GM18498 (cell line): ENCODE data around the gene IPO13.
A peak's percentile ranks its signal among the peaks of the same experiment; 100 is the strongest.

ENCODE experiments used
- ATAC-seq: cut with Tn5 transposase; IDR thresholded peaks from one replicate; pipeline ENCODE4 v1.9.1; 2021; ENCODE audit warnings: mild to moderate bottlenecking, moderate library complexity; ENCODE audit not compliant: unreplicated experiment

Gene IPO13

DNA sequence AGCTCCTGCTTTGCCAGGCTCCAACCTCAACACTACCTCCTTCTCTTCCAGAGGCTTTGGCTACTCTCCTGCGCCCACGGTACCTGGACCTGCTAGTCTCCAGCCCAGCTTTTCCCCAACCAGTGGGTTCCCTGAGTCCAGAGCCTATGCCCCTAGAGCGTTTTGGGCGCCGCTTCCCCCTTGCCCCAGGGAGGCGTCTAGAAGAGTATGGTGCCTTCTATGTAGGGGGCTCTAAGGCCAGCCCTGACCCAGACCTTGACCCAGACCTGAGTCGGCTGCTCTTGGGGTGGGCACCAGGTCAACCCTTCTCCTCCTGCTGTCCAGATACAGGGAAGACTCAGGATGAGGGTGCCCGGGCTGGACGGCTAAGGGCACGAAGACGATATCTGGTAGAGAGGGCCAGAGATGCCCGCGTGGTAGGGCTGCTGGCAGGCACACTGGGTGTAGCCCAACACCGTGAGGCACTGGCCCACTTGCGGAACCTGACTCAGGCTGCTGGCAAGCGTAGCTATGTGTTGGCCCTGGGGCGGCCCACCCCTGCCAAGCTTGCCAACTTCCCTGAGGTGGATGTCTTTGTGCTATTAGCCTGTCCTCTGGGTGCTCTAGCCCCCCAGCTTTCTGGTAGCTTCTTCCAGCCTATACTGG lies 24.7 kb downstream of the IPO13 start:
- no peak for ATAC-seq

- ATAC-seq: no peak
Measured at GRCh38 chr1:43973981-43974442, 27.3 kb downstream of the IPO13 start.

- ATAC-seq: peak; percentile 71
Measured at GRCh38 chr1:43974443-43975248, 27.9 kb downstream of the IPO13 start, which contains the start of gene ATP6V0B. TSS of gene ATP6V0B (plus strand) at chr1:43974960. CDS start at chr1:43975041, 81 bp downstream.

DNA sequence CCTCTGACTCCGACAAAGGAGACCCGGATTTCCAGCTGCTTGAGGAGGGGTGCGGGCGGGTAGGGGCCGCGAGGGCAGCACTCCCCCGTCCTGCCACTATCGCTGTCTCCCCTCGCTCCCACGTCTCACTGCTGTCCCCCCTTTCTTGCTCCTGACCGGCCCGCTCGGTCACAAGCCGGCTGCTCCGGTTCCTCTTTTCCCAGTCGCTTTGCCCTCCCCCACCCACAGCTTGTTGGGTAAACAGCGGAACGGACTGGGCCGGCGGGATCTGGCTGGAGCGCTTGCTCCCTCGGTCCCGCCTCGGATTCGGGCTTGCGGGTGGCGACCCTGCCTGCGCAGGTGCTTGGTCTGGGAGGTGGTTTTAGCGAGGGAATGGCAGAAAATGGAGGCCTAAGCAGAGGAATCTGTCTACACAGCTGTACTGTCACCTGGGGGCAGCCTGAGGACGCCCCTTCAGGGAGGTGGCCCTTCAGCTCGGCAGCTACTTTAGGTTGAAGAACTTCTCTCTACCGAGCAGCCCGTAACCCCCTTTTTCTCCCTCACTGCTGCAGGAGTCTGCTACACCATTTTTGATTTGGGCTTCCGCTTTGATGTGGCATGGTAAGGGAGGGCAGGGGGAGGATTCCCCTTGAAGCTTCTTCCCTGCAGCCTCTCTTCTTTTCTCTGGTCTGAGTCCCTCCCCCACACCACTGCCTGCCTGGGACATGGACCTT lies 28.7 kb downstream of the IPO13 start:
- ATAC-seq: no peak

DNA sequence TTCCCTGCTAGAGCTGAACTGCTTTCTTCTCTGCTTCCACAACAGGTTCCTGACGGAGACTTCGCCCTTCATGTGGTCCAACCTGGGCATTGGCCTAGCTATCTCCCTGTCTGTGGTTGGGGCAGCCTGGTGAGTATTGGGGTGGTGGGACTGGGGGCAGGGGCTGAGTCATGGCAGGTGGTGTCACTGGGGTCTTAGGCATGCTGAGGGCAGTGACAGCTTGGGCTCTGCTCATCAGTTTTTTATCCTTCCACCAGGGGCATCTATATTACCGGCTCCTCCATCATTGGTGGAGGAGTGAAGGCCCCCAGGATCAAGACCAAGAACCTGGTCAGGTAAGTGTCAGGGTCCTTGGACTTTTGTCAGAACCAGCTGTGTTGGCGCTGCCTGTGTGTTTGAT lies 29.3 kb downstream of the IPO13 start:
- no peak for ATAC-seq

- ATAC-seq: no peak
Measured at GRCh38 chr1:43976890-43977289, 30.1 kb downstream of the IPO13 start.

GRCh38 chr1:43977376-43978263 lies 30.9 kb downstream of the IPO13 start:
- no peak for ATAC-seq

DNA sequence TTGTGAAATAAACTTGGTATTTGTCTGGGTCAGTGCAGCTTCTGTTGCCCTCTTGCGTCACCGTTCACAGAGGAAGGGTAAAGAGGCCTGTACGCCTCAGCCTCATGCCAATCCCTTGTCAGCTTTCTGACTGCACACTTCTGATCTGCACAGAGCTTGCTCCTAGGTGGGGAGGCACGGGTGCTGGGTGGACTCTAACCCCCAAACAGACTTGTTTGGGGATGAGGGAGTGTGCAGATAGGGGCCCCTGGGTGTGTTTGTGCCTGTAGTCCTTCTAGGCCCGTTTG lies 31.5 kb downstream of the IPO13 start:
- no peak for ATAC-seq

- no peak for ATAC-seq
Measured at GRCh38 chr1:43978551-43979260, 32.0 kb downstream of the IPO13 start, which contains the start of gene B4GALT2. TSS of gene B4GALT2 (plus strand) at chr1:43979210. CDS start at chr1:43981161, 1,951 bp downstream.

- ATAC-seq: no peak
Measured at GRCh38 chr1:43979261-43979527, 32.4 kb downstream of the IPO13 start.

GRCh38 chr1:43979528-43980254 lies 32.9 kb downstream of the IPO13 start:
- ATAC-seq: no peak

- no peak for ATAC-seq
Measured at GRCh38 chr1:43980255-43981134, 33.7 kb downstream of the IPO13 start.

DNA sequence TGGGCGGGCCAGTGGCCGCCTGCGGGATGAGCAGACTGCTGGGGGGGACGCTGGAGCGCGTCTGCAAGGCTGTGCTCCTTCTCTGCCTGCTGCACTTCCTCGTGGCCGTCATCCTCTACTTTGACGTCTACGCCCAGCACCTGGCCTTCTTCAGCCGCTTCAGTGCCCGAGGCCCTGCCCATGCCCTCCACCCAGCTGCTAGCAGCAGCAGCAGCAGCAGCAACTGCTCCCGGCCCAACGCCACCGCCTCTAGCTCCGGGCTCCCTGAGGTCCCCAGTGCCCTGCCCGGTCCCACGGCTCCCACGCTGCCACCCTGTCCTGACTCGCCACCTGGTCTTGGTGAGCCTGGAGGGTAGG lies 34.4 kb downstream of the IPO13 start:
- no peak for ATAC-seq

GRCh38 chr1:43981636-43982035 lies 34.9 kb downstream of the IPO13 start:
- no peak for ATAC-seq

GRCh38 chr1:43982241-43982640 lies 35.5 kb downstream of the IPO13 start:
- ATAC-seq: no peak

GRCh38 chr1:43982808-43983207 lies 36.1 kb downstream of the IPO13 start:
- ATAC-seq: no peak

- no peak for ATAC-seq
Measured at GRCh38 chr1:43983253-43983899, 36.6 kb downstream of the IPO13 start.

DNA sequence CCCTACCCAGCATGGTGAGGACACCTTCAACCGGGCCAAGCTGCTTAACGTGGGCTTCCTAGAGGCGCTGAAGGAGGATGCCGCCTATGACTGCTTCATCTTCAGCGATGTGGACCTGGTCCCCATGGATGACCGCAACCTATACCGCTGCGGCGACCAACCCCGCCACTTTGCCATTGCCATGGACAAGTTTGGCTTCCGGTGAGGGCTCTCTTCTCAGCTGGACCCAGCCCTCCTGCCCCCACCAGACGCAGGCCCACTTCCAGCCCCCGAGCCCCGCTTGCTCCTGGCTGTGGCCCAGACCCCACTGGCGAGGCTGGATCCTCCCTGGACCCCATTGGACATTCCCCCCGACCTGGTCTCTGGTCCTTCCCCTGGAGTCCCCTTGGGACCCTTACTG lies 38.1 kb downstream of the IPO13 start:
- no peak for ATAC-seq
